K562 (cell line): ENCODE results near the gene CBFA2T3.

Experiments used
- GABPB1 ChIP-seq: sonication (generic); formaldehyde crosslinking; IDR thresholded peaks from 2 replicates; pipeline ENCODE4 v1.8.0; 2022; ENCODE audit warnings: mild to moderate bottlenecking, missing genetic modification reagents
- NR2C2 ChIP-seq, 2 experiments: fragments of 200-800 bp in 1 of 2; sonication (Bioruptor generic) in 1 of 2; sonication (generic) in 1 of 2; formaldehyde crosslinking in 1 of 2; IDR thresholded peaks; 2 replicates each; pipeline versions ENCODE4 v1.6.1 to v1.8.0; 2016 to 2022; ENCODE audit warnings: mild to moderate bottlenecking in 1 of 2, missing compliant biosample characterization in 1 of 2, missing genetic modification characterization in 1 of 2, missing genetic modification reagents in 1 of 2
- PHF21A ChIP-seq: fragments of 450-650 bp; IDR thresholded peaks from 2 replicates; pipeline ENCODE4 v1.6.1; 2017; ENCODE audit warnings: low read depth, borderline replicate concordance
- POLR2AphosphoS5 ChIP-seq: IDR thresholded peaks from 2 replicates; pipeline ENCODE4 v1.6.1; 2011; ENCODE audit warnings: mild to moderate bottlenecking, low read depth, low read length, moderate library complexity; ENCODE audit not compliant: control insufficient read depth, insufficient read depth
- SP1 ChIP-seq: sonication (generic); formaldehyde crosslinking; IDR thresholded peaks from 2 replicates; pipeline ENCODE4 v1.8.1; 2022; ENCODE audit warnings: mild to moderate bottlenecking, missing genetic modification reagents
- TAF1 ChIP-seq: IDR thresholded peaks from 2 replicates; pipeline ENCODE4 v1.6.1; 2011; ENCODE audit warnings: mild to moderate bottlenecking, low read length, moderate library complexity; ENCODE audit not compliant: insufficient read depth, control insufficient read depth, severe bottlenecking; ENCODE audit errors: extremely low read depth
- TBL1XR1 ChIP-seq, 2 experiments: IDR thresholded peaks; 2 replicates each; pipeline ENCODE4 v1.6.1; 2012; ENCODE audit warnings: improper control_type of control experiment in 2 of 2, low read length in 2 of 2, mild to moderate bottlenecking in 1 of 2

DNA sequence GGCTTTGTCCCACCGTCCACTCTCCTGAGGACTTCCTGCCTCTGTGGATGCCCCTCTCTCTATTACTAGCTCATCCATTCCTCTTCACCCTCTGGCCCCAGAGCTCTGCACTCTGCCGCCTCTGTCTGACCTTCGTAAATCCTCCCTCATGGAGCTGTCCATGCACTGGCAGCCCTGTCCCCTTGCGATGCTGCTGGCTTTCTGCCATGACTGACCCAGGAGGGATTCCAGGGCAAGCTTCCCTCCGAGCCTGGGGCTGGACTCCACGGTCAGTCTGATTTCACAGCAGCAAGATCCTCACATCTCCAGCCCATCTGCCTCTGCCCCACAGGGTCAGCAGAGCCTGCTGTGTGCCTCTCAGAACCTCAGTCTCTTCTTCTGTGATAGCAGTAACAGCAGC lies 4.7 kb downstream of the CBFA2T3 start:
- no peak for TF ChIP-seq GABPB1 (CRISPR knock-in tag)
- TF ChIP-seq TBL1XR1 (IDR thresholded peaks at IDR 0.05; ENCODE audit: low read length in 2 of 2): no peak
- no peak for TF ChIP-seq NR2C2 (CRISPR knock-in tag; IDR thresholded peaks at IDR 0.05)
- TF ChIP-seq NR2C2 (tag; IDR thresholded peaks at IDR 0.05): no peak
- TF ChIP-seq TAF1: no peak
- TF ChIP-seq SP1: no peak
- TF ChIP-seq PHF21A: no peak
- no peak for TF ChIP-seq POLR2AphosphoS5
